Right lobe of liver (tissue), 6 donors: ENCODE data around the gene ZDHHC13. TPM values are rescaled to one million over a fixed set of nuclear protein-coding genes. Genes with fewer than 3 reads are reported as not detected.
"Not testable (repeated sequence)": the region's sequence is repeated elsewhere in the genome, so short reads cannot be mapped to it uniquely, and the experiment has no call there.

Source experiments
- ATAC-seq, 4 donors: fragments of 200-7000 bp; cut with Tn5 transposase; one replicate each; pipeline ENCODE4 v1.9.1; 2020; ENCODE audit warnings: mild to moderate bottlenecking in 4 of 4, moderate library complexity in 4 of 4
- DNase-seq, 3 donors: peaks; one replicate each; pipeline ENCODE4 v3.0.0-alpha.2; 2020
- H3K27ac ChIP-seq, 3 donors: fragments of 200-600 bp; one replicate each; pipeline ENCODE4 v1.8.0; 2022
- H3K27me3 ChIP-seq, 2 donors: fragments of 200-600 bp; one replicate each; pipeline ENCODE4 v1.8.0; 2022
- H3K36me3 ChIP-seq, 4 donors: fragments of 200-600 bp; sonication (generic) in 1 of 4; one replicate each; pipeline versions ENCODE4 v1.5.1 to v1.8.0; 2017 to 2022; ENCODE audit warnings: control low read depth in 1 of 4
- H3K4me1 ChIP-seq, 4 donors: fragments of 200-600 bp; sonication (generic) in 1 of 4; one replicate each; pipeline versions ENCODE4 v1.5.1 to v1.8.0; 2017 to 2022; ENCODE audit warnings: control low read depth in 1 of 4
- H3K4me3 ChIP-seq, 3 donors: fragments of 200-600 bp; one replicate each; pipeline ENCODE4 v1.8.0; 2022
- H3K9me3 ChIP-seq, 4 donors: fragments of 200-600 bp; sonication (generic) in 1 of 4; one replicate each; pipeline versions ENCODE4 v1.5.1 to v1.8.0; 2017 to 2022; ENCODE audit warnings: control low read depth in 1 of 4
- CTCF ChIP-seq, 4 donors: fragments of 200-600 bp in 3 of 4; fragments of 450-650 bp in 1 of 4; IDR thresholded peaks; one replicate each; pipeline versions ENCODE4 v1.5.1 to v1.8.0; 2016 to 2022; ENCODE audit warnings: antibody characterized with exemption in 4 of 4, mild to moderate bottlenecking in 2 of 4
- POLR2A ChIP-seq: fragments of 450-650 bp; IDR thresholded peaks from one replicate; pipeline ENCODE4 v1.6.1; 2017; ENCODE audit warnings: antibody characterized with exemption, mild to moderate bottlenecking
- WGBS: methylation state at CpG from one replicate; pipeline ENCODE4 v1.1.6; 2018; ENCODE audit warnings: low coverage, low lambda C conversion rate; ENCODE audit not compliant: insufficient coverage; ENCODE audit errors: missing lambda C conversion rate; 5-methylcytosine and 5-hydroxymethylcytosine counted together
- intact Hi-C, 2 donors: fragments of 100-400 bp; cut with DNase I; formaldehyde crosslinking; loops; one replicate each; pipeline versions ENCODE4 v1.11.2 to v1.14.1; 2022
- total RNA-seq, 6 experiments: library from RNA; depleted of rRNA in 2 of 6; stranded (reverse); fragments of >200 nt in 2 of 6; fragmentation: NEBNext Ultra II Directional in 3 of 6; extraction: Animal tissue kit (Norgen Biotek cat#: 25700) in 3 of 6; gene quantifications; one replicate each; pipeline versions ENCODE4 v1.1.0 to v1.2.4, GENCODE V29; 2016 to 2023
- donor health status: DM: no; HTN: yes; CAD: no.
- donor health status: DM: no; HTN: no; CAD: no.
- donor health status: DM: no; HTN: no; CAD: no.
- donor health status: DM: no; HTN: yes; CAD: no.
- donor health status: DM: no; HTN: yes; CAD: no.

The ZDHHC13 gene
- total RNA-seq, 6 experiments from 2014 or later = 0.73 to 4.2 (median 2.2) TPM

- Histone ChIP-seq H3K4me3 (peak overlapping the region; percentile 67 to 85 (median 83)), H3K4me1 (peaks cover 0 to 4% (median 0%) of the 10 kb centered on the region in 4 donors), H3K27me3 (no peaks in the 10 kb centered on the region), H3K36me3 (no peaks in the 10 kb centered on the region), H3K27ac (no peak overlapping the region), H3K9me3 (no peaks in the 10 kb centered on the region)
- TF ChIP-seq CTCF (IDR thresholded peaks at IDR 0.05) (no peak), POLR2A (no peak)
- intact Hi-C loops = no loop called here
- WGBS = 27% methylated on average over 16 of the region's 16 CpGs
- ATAC-seq = no peak
- DNase-seq = no peak
Measured at GRCh38 chr11:19116276-19116970, 545 bp upstream of the ZDHHC13 start.

DNA sequence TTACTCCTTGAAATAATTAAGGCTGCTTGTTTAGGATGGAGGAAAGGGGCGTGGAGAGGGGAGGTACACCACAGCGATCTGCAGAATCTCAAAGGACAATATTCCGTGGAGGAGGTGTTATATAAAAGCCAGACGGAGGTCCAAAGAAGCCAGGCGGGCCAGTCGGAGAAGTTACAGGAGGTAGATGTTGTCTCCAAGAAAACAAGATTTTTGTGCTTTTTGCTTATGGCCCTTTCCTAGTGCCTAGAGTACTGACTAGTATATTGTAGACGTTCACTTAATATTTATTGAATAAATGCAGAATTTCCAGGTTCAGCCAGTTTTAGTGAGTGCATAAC, 761 bp downstream of the ZDHHC13 start:
- no peaks in the 10 kb centered on the region for H3K36me3 ChIP-seq
- peak overlapping the region; percentile 67 to 85 (median 83) for H3K4me3 ChIP-seq
- H3K9me3 ChIP-seq = no peaks in the 10 kb centered on the region
- DNase-seq (no peak), ATAC-seq (no peak)
- TF ChIP-seq POLR2A (no peak), CTCF (IDR thresholded peaks at IDR 0.05) (no peak)
- intact Hi-C loops = no loop called here
- WGBS = 21% methylated on average over 7 of the region's 7 CpGs
- no peak overlapping the region for H3K27ac ChIP-seq
- no peaks in the 10 kb centered on the region for H3K27me3 ChIP-seq
- H3K4me1 ChIP-seq = peaks cover 0 to 4% (median 0%) of the 10 kb centered on the region in 4 donors

- no peaks in the 10 kb centered on the region for H3K36me3 ChIP-seq
- H3K27me3 ChIP-seq = no peaks in the 10 kb centered on the region
- no peak overlapping the region for H3K27ac ChIP-seq
- H3K4me1 ChIP-seq = peaks cover 0 to under 1% (median 0%) of the 10 kb centered on the region in 4 donors
- WGBS = 26% methylated on average over 2 of the region's 2 CpGs
- ATAC-seq (peak in 1 of 4 donors; percentile 29), DNase-seq (no peak)
- no peaks in the 10 kb centered on the region for H3K9me3 ChIP-seq
- H3K4me3 ChIP-seq = no peak overlapping the region
- intact Hi-C loops = no loop called here
- TF ChIP-seq CTCF (IDR thresholded peaks at IDR 0.05) = no peak
- TF ChIP-seq POLR2A = no peak
Measured at GRCh38 chr11:19121646-19122045, 4.7 kb downstream of the ZDHHC13 start.

DNA sequence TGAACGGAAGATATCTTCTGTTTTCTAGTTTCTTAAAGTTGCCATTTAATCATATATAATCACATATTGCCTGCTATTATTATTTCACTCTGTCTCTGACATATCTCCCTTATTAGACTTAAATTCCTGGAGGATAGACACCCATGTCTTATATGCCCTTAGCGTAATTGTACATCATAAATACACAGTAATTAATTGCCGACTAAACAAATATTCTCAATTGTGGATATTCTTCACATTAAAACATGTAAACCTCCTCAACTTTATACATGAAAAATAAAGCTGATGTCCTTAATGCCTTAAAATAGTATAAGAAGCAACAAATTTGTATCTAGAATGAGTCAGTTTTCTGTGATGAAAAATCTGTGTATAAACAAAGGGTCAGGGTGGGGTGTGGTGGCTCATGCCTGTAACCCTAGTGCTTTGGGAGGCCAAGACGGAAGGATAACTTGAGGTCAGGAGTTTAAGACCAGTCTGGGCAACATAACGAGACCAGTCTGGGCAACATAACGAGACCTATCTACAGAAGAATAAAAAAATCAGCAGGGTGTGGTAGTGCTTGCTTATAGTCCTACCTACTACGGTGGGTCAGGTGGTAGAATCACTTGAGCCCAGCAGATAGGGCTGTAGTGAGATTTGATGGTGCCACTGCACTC, 6.1 kb downstream of the ZDHHC13 start:
- ATAC-seq (no peak), DNase-seq (no peak)
- Histone ChIP-seq H3K27ac (no peak overlapping the region), H3K27me3 (no peaks in the 10 kb centered on the region), H3K4me3 (no peak overlapping the region), H3K9me3 (no peaks in the 10 kb centered on the region), H3K36me3 (no peaks in the 10 kb centered on the region), H3K4me1 (no peaks in the 10 kb centered on the region)
- 85% methylated on average over 7 of the region's 7 CpGs for whole genome bisulfite sequencing
- TF ChIP-seq CTCF (IDR thresholded peaks at IDR 0.05) (no peak), POLR2A (no peak)
- intact Hi-C loops = no loop called here

DNA sequence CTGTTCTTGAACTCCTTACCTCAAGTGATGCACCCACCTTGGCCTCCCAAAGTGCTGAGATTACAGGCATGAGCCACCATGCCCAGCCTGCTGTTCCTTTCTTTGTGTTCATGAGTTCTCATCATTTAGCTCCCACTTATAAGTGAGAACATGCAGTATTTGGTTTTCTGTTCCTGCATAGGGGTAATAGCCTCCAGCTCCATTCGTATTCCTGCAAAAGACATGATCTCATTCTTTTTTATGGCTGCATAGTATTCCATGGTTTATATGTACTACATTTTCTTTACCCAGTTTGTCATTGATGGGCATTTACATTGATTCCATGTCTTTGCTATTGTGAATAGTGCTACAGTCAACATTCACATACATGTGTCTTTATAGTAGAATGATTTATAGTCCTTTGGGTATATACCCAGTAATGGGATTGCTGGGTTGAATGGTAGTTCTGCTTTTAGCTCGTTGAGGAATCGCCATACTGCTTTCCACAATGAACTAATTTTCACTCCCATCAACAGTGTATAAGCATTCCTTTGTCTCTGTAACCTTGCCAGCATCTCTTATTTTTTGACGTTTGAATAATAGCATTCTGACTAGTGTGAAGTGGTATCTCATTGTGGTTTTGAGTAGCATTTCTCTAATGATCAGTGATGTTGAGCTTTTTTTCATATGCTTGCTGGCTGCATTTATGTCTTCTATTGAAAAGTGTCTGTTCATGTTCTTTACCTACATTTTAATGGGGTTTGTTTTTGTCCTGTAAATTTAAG, 9.8 kb downstream of the ZDHHC13 start:
- H3K27me3 ChIP-seq, H3K4me1 ChIP-seq, intact Hi-C loops, H3K27ac ChIP-seq, H3K36me3 ChIP-seq, ATAC-seq, H3K4me3 ChIP-seq, H3K9me3 ChIP-seq, DNase-seq: not testable (repeated sequence)
- WGBS = 84% methylated on average over 4 of the region's 4 CpGs
